BLaER1 treated with 17β-estradiol and CSF1 and Interleukin-3, amounts not matched to agents 10 nM and 100 nM (cell line): ENCODE measurements around the gene ZNF521.
A peak's percentile ranks its signal among the peaks of the same experiment; 100 is the strongest.

ENCODE experiments used
- H3K27ac ChIP-seq, 11 experiments: shearing (Covaris generic); formaldehyde crosslinking; 2 replicates each; pipeline ENCODE4 v1.8.1; 2022
- H3K27me3 ChIP-seq, 11 experiments: shearing (Covaris generic); formaldehyde crosslinking; 2 replicates each; pipeline ENCODE4 v1.8.1; 2022
- H3K36me3 ChIP-seq, 11 experiments: shearing (Covaris generic); formaldehyde crosslinking; 2 replicates each; pipeline ENCODE4 v1.8.1; 2022
- H3K4me1 ChIP-seq, 10 experiments: shearing (Covaris generic); formaldehyde crosslinking; 2 replicates each; pipeline ENCODE4 v1.8.1; 2022
- H3K4me2 ChIP-seq, 11 experiments: shearing (Covaris generic); formaldehyde crosslinking; 2 replicates each; pipeline ENCODE4 v1.8.1; 2022
- H3K4me3 ChIP-seq, 10 experiments: shearing (Covaris generic); formaldehyde crosslinking; 2 replicates each; pipeline ENCODE4 v1.8.1; 2022
- H3K9ac ChIP-seq, 11 experiments: shearing (Covaris generic); formaldehyde crosslinking; 2 replicates each; pipeline ENCODE4 v1.8.1; 2022
- H3K9me3 ChIP-seq, 11 experiments: shearing (Covaris generic); formaldehyde crosslinking; replicated peaks in 1 of 11; 2 replicates each; pipeline ENCODE4 v1.8.1; 2022
- H4K20me1 ChIP-seq, 11 experiments: shearing (Covaris generic); formaldehyde crosslinking; 2 replicates each; pipeline ENCODE4 v1.8.1; 2022
- Cebpa-rat ChIP-seq, 11 experiments: shearing (Covaris generic); IDR thresholded peaks; 2 replicates each; pipeline ENCODE4 v1.8.1; 2022

ZNF521 gene

DNA sequence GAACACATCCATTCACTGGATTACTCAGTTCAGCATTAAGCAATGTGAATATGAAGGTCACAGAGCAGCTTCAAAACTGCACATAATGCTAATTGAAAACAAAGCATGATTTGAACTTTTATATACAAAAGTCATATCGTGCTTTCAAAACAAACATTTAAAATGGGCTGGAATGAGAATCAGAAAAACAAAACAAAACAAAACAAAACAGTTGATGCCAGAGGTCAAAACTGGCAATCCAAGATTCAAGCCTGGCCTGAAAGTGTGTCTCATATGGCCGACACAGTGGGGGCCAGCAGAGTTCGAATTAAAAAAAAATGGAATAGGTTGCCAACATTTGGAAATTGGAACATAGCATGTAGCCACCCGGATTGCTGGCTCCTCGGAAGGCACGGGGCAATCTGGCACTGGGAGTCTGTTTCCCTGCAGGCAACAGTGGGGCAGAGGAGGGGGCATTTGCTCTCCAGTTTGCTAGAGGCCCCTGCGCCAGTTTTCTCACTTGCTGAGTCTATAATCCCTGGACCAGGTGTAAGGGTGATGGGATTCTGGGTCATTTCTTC is 294.4 kb downstream of the ZNF521 start:
- no peak overlapping the region for H3K4me3 ChIP-seq
- H3K9me3 ChIP-seq, result no peaks in the 10 kb centered on the region
- H3K9ac ChIP-seq, result no peak overlapping the region
- no peaks in the 10 kb centered on the region for H3K36me3 ChIP-seq
- H4K20me1 ChIP-seq, result no peaks in the 10 kb centered on the region
- TF ChIP-seq Cebpa-rat (IDR thresholded peaks at IDR 0.05), result no peak
- no peaks in the 10 kb centered on the region for H3K27me3 ChIP-seq
- peaks cover 0 to 14% (median 4%) of the 10 kb centered on the region in 10 experiments; a peak in 10 of 20 replicates for H3K4me1 ChIP-seq
- no peak overlapping the region for H3K27ac ChIP-seq
- H3K4me2 ChIP-seq, result no peak overlapping the region

DNA sequence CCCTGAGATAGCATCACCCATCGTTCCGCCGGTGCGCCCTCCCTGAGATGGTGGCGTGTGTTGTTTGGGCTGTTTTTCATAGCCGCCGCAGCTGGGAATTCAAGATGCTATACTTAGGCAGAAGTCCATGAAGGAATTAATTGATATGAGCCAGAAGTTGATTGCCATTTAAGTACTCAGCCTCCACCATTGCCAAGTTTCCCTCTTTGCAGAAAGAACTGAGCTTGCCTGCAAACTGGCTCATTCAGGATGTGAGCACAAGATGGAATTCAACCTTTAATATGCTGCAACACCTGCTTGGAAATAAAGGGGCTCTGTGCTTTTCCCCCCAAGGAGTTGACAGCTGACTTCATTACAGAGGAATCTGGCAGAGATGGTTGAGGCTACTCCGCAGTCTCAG is 295.5 kb downstream of the ZNF521 start:
- Histone ChIP-seq H3K27ac (no peak overlapping the region), H3K4me1 (peaks cover 0 to 14% (median 4%) of the 10 kb centered on the region in 10 experiments; a peak in 10 of 20 replicates), H3K4me3 (no peak overlapping the region), H3K9me3 (no peaks in the 10 kb centered on the region), H3K4me2 (no peak overlapping the region), H3K27me3 (no peaks in the 10 kb centered on the region), H3K9ac (no peak overlapping the region), H4K20me1 (no peaks in the 10 kb centered on the region), H3K36me3 (no peaks in the 10 kb centered on the region)
- TF ChIP-seq Cebpa-rat (IDR thresholded peaks at IDR 0.05), result no peak

DNA sequence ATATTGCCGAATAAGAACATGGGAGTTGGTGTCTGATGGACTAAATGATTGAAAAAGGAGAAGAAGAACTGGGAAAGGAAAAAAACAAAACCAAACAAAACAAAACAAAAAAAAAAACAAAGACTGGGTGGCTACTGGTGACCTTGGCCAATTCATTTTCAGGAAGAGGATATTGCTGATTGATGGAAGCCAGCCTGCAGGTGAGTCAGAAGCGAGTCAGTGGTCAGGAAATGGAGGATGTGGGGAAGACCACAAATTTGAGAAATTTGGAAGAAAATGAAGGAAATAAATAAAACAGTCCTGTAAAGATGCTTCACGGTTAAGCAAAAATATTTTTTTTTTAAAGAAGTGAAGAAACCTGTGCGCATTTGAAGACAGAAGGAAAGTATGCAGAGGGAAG is 296.9 kb downstream of the ZNF521 start:
- no peak for TF ChIP-seq Cebpa-rat (IDR thresholded peaks at IDR 0.05)
- Histone ChIP-seq H3K4me3 (no peak overlapping the region), H3K27me3 (no peaks in the 10 kb centered on the region)

DNA sequence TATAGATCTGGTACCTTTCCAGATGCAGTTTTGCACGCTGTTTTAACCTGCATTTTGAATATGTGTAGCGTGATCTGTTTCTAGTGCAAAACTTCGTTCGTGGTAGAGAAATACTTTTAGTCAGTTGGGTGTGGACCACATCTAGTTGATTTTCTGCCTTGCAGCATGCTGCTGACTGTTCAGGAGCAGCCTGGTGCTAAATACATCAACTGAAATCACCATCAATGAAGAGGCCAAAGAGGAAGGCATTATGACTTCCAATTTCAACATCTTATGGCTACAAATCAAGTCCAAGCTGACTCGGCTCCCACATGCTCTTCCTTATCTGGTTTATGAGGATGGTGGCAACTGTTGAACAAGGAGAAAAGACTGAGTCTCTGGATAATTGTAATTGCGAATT is 298.5 kb downstream of the ZNF521 start:
- H3K27ac ChIP-seq, result no peak overlapping the region
- no peak overlapping the region for H3K4me2 ChIP-seq
- no peak overlapping the region for H3K4me3 ChIP-seq
- H4K20me1 ChIP-seq, result no peaks in the 10 kb centered on the region; a peak in 1 of 22 replicates
- H3K27me3 ChIP-seq, result no peaks in the 10 kb centered on the region
- no peaks in the 10 kb centered on the region for H3K36me3 ChIP-seq
- no peaks in the 10 kb centered on the region for H3K9me3 ChIP-seq
- no peak overlapping the region for H3K9ac ChIP-seq
- no peak for TF ChIP-seq Cebpa-rat (IDR thresholded peaks at IDR 0.05)
- peaks cover 0 to 14% (median 4%) of the 10 kb centered on the region in 10 experiments; a peak in 10 of 20 replicates for H3K4me1 ChIP-seq

More for the DNA sequence above, 296.9 kb downstream of the ZNF521 start:
- Histone ChIP-seq H3K4me2 (peak overlapping the region in 7 of 11 experiments; percentile 7 to 52 (median 38); a peak in 11 of 22 replicates), H4K20me1 (no peaks in the 10 kb centered on the region), H3K27ac (peak overlapping the region in 1 of 11 experiments; percentile 12; a peak in 1 of 22 replicates), H3K9ac (no peak overlapping the region), H3K9me3 (no peaks in the 10 kb centered on the region), H3K36me3 (no peaks in the 10 kb centered on the region), H3K4me1 (peaks cover 0 to 14% (median 4%) of the 10 kb centered on the region in 10 experiments; a peak in 10 of 20 replicates)

DNA sequence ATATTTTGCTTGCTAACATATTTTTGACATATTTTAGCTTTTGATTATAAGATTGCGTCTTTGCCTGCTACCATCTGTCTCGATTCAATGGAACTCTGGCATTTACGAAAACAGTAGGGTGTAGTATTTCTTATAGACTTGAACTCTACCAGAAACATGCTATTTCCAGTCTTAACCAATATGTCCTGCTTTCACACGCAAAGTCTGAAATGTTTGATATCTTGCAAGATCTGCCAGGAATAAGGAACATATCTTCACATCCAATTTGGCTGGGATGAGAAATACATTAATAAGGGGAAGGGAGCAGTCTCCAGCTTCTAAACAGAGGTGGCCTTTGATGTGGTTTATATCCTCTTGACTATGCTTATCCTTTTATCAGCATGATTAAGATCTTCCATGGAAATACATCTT is 299.4 kb downstream of the ZNF521 start:
- Histone ChIP-seq H3K4me3 (no peak overlapping the region), H3K27me3 (no peaks in the 10 kb centered on the region), H3K36me3 (no peaks in the 10 kb centered on the region), H3K4me2 (no peak overlapping the region), H3K9ac (no peak overlapping the region), H3K4me1 (peaks cover 0 to 14% (median 4%) of the 10 kb centered on the region in 10 experiments; a peak in 10 of 20 replicates), H4K20me1 (no peaks in the 10 kb centered on the region; a peak in 1 of 22 replicates), H3K27ac (no peak overlapping the region), H3K9me3 (no peaks in the 10 kb centered on the region)
- TF ChIP-seq Cebpa-rat (IDR thresholded peaks at IDR 0.05), result no peak

DNA sequence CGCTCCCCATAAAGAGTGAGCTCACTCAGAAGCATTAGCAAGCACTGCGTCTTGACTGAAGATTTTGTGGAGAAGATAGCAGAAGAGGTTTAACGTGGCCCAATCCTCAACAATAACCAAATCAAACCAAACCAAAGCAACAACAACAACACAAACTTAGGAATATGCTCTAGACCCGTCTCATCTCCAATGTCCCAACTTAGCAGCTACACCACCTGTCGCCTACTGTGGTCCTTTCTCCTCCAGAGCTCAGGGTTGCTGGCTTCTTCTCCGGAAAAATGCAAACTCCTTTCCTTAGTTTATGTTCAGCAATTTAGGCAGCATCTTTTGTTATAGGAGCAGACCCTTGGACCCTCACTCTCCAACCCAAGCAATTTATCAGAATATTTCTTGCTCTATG is 301.4 kb downstream of the ZNF521 start:
- peaks cover 0 to 10% (median 4%) of the 10 kb centered on the region in 10 experiments; a peak in 10 of 20 replicates for H3K4me1 ChIP-seq
- H3K9ac ChIP-seq, result no peak overlapping the region
- H3K27me3 ChIP-seq, result no peaks in the 10 kb centered on the region
- no peak overlapping the region for H3K4me2 ChIP-seq
- H3K27ac ChIP-seq, result no peak overlapping the region
- no peaks in the 10 kb centered on the region; a peak in 1 of 22 replicates for H4K20me1 ChIP-seq
- no peaks in the 10 kb centered on the region for H3K36me3 ChIP-seq
- no peaks in the 10 kb centered on the region for H3K9me3 ChIP-seq
- no peak for TF ChIP-seq Cebpa-rat (IDR thresholded peaks at IDR 0.05)
- H3K4me3 ChIP-seq, result no peak overlapping the region

DNA sequence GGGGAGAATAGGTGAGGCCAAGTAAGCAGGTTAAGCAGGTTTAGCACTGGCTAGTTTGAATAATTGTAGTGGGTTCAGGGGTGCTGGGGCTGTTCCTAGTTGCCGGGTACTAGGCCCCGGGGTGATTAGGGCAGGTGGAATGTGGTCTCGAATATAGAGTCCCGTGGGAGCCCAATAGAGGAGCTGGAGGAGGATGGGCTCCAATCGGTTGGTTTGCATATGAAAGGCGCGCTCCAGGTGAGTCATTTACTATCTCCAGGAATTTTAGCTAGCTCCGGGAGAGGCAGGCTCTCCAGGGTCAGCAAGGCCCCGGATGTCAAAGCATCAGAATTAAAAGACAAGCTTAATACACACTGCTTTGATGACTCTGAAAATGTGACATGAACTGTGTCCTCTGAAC is 304.0 kb downstream of the ZNF521 start:
- no peaks in the 10 kb centered on the region for H3K9me3 ChIP-seq
- no peaks in the 10 kb centered on the region for H3K4me1 ChIP-seq
- no peaks in the 10 kb centered on the region; a peak in 1 of 22 replicates for H4K20me1 ChIP-seq
- H3K4me3 ChIP-seq, result no peak overlapping the region
- no peak for TF ChIP-seq Cebpa-rat (IDR thresholded peaks at IDR 0.05)
- no peak overlapping the region for H3K4me2 ChIP-seq
- no peak overlapping the region for H3K27ac ChIP-seq
- no peaks in the 10 kb centered on the region for H3K27me3 ChIP-seq
- H3K36me3 ChIP-seq, result no peaks in the 10 kb centered on the region
- H3K9ac ChIP-seq, result no peak overlapping the region

DNA sequence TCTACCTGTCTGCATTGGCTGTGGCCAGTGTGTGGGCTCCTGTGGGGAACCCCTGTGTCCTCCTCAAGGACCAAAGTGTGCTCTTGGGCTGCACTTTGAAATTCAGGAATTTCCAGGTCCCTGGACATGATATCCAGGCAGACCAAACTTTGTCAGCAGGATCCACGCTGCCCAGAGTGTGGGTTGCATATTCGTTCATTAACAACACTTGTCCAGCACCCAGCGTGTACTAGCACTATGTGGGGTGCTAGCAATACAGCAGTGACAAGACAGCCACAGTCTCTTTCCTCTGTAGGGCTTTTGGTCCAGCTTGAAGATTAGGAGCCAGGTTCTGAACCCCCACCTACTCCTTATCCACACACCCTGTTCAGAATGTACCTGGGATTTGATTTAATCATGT is 304.5 kb downstream of the ZNF521 start:
- Histone ChIP-seq H3K4me1 (no peaks in the 10 kb centered on the region), H3K4me3 (no peak overlapping the region), H3K9ac (no peak overlapping the region), H3K4me2 (no peak overlapping the region), H3K9me3 (no peaks in the 10 kb centered on the region), H3K27ac (no peak overlapping the region), H3K27me3 (no peaks in the 10 kb centered on the region), H3K36me3 (no peaks in the 10 kb centered on the region), H4K20me1 (no peaks in the 10 kb centered on the region; a peak in 1 of 22 replicates)
- TF ChIP-seq Cebpa-rat (IDR thresholded peaks at IDR 0.05), result no peak

DNA sequence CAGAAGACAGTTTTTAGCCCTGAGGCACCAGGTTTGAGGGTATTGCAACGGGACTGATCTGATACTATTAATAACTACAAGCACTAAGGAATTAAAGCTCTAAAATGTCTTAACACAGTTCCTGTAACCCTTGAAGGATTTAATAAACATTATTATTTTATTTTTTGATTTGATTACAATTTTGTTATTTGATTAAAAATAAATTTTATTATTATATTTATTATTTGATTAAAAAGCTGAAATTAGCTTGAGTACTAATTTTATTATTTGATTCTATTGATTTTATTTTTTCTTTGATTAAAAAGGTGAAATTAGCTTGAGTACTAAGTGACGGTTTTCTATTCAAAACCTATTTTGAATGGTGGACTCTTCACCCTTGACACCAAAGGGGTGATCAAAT is 307.3 kb downstream of the ZNF521 start:
- no peaks in the 10 kb centered on the region; a peak in 1 of 22 replicates for H4K20me1 ChIP-seq
- no peak for TF ChIP-seq Cebpa-rat (IDR thresholded peaks at IDR 0.05)
- H3K9me3 ChIP-seq, result no peaks in the 10 kb centered on the region
- no peaks in the 10 kb centered on the region for H3K36me3 ChIP-seq
- H3K27me3 ChIP-seq, result no peaks in the 10 kb centered on the region
- H3K4me2 ChIP-seq, result no peak overlapping the region
- no peaks in the 10 kb centered on the region for H3K4me1 ChIP-seq
- H3K9ac ChIP-seq, result no peak overlapping the region
- H3K4me3 ChIP-seq, result no peak overlapping the region
- H3K27ac ChIP-seq, result no peak overlapping the region

DNA sequence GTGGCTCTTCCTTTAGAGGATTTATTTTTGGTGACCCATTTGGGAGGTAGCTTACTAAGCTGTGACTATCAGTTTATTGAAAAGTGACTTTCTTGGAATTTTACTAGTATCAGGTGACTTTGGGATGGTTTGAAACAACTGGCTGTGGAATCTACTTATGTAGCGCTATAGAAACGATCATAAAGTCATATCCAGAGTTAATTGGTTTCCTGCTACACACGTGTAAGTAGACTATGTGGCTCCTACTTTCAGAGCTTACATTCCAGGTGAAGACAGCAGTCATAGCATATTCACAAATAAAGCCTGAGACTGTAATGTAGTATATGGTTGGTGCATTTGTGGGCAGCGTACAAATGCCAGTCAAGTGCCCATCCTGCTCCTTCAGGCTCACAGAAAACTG is 308.9 kb downstream of the ZNF521 start:
- Histone ChIP-seq H3K4me3 (no peak overlapping the region), H3K36me3 (no peaks in the 10 kb centered on the region), H3K9ac (no peak overlapping the region), H3K9me3 (no peaks in the 10 kb centered on the region), H3K27me3 (no peaks in the 10 kb centered on the region), H3K4me2 (no peak overlapping the region), H3K4me1 (no peaks in the 10 kb centered on the region), H3K27ac (no peak overlapping the region), H4K20me1 (no peaks in the 10 kb centered on the region)
- TF ChIP-seq Cebpa-rat (IDR thresholded peaks at IDR 0.05), result no peak
